GM08714 (cell line): ENCODE measurements around the gene FRMD5.
A peak's percentile ranks its signal among the peaks of the same experiment; 100 is the strongest.

Source experiments
- H3K4me3 ChIP-seq: fragments of 200-500 bp; sonication (Bioruptor generic); 2 replicates; pipeline ENCODE4 v1.5.1; 2014; ENCODE audit warnings: mild to moderate bottlenecking, low read length, inconsistent platforms
- ZNF274 ChIP-seq: IDR thresholded peaks from 2 replicates; pipeline ENCODE4 v1.6.1; 2012; ENCODE audit warnings: mild to moderate bottlenecking, low read depth, low read length

FRMD5 gene

DNA sequence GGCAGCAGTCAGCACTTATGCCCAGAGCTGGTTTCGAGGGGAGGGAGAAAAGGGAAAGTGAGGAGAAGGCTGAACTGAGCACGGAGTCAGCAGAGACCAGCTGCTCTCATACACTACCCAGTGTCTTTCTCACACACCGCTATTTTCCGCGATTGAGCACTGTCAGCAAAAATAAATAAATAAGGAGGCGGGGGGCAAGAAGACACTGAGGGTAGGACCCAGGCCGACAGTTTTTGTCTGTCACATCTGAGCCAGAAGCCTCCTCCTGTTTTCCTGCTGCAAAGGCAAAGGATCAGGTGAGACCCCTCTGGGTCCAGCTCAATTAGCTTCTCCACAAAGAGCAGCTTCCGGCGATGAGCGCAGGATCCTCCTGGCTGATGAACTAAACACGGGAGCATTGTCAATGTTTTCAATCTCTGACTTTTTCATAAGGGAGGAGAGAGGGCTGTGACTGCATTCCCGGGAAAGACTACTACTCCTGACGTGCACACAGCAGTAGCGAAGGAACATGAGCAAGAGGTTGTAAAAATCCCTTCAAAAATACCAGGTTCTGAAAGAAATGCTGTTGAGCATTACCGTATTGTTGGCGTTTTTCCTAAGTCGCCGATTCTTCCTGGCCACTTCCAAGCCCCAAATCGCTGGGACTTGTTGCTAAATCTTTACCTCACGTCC is 1.3 kb downstream of the FRMD5 start:
- no peak for TF ChIP-seq ZNF274
- peak overlapping the region; percentile 47 for H3K4me3 ChIP-seq

DNA sequence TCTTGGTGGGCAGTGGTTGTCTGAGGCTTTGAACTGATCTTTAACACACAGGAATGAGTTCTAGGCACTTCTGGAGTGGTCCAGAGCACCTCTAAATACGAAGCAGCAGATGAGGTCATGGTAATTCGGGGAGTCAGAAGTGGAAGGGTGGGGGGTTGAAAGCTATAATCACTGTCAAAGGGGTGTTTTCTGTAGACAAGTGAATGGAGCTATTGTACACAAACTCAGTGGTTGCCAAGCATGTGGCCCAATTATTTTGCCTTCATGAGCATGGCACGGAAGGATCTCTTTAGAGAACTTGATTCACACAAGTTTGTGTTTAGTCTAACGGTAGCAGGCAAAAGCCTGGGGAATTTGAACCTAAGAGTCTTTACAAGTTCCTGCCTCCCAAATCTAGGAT is 6.3 kb downstream of the FRMD5 start:
- H3K4me3 ChIP-seq: no peak overlapping the region
- TF ChIP-seq ZNF274: no peak

GRCh38 chr15:44186705-44187104 is 8.4 kb downstream of the FRMD5 start:
- no peak for TF ChIP-seq ZNF274
- no peak overlapping the region for H3K4me3 ChIP-seq

DNA sequence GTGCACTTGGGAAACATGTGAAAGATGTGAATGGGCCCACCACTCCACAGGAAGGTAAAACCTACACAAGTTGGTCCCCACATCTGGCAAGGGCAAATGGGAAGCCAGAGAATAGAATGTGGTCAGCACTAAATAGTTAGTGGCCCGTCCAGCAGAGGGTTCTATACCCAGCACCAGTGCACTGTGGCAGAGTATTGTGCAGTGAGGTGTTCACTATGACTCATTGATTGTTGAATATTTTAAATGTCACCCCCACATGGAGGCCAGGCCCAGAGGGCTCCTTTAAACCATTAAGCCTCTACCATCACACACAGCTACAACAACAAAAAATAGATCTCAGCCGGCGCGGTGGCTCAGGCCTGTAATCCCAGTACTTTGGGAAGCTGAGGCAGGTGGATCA is 11.7 kb downstream of the FRMD5 start:
- no peak overlapping the region for H3K4me3 ChIP-seq
- no peak for TF ChIP-seq ZNF274

DNA sequence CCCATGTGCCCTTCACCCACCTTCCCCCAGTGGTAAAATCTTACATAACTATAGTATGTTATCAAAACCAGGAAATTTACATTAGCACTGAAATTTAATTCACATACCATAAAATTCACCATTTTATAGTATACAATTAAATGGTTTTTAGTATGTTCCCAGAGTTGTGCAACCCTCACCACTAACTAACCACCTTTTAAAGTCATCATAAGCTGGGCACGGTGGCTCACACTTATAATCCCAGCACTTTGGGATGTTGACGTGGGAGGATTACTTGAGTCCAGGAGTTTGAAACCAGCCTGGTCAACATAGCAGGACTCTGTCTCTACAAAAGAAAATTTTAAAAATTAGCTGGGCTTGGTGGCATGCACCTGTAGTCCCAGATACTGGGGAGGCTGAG is 13.7 kb downstream of the FRMD5 start:
- no peak for TF ChIP-seq ZNF274
- H3K4me3 ChIP-seq: no peak overlapping the region

DNA sequence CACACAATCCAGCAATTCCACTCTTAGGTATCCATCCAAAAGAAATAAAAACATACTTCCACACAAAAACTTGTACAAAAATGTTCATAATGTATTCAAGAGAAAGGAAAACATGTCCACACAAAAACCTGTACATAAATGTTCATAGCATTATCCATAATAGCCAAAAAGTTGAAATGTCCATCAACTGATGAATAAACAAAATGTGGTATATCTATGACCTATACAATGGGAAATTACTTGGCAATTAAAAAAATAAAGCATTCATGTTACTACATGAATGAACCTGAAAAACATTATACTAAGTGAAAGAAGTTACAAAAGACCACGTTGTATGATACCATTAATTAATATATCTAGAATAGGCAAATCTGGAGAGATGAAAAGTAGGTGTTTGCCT is 17.9 kb downstream of the FRMD5 start:
- H3K4me3 ChIP-seq: no peak overlapping the region

GRCh38 chr15:44173813-44174212 is 21.3 kb downstream of the FRMD5 start:
- H3K4me3 ChIP-seq: no peak overlapping the region
- TF ChIP-seq ZNF274: no peak

More for the DNA sequence above, 17.9 kb downstream of the FRMD5 start:
- TF ChIP-seq ZNF274: no peak

DNA sequence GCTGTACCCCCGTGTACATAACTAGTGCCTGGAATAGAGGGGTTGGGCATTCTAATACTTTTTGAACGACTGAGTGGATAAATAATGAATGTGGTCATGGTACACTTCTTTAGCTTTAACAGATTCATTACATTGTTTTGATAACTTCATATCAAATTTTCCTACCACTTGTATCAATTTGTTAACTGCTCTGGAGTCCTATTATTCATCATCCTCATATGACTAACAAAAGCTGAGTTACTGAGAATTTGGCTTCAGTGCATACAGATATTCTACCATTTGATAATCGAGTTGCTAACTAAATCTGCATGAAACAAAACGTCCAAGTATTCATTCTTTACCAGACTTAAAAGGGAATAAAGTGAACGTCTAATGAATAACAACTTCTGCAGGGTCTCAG is 31.7 kb downstream of the FRMD5 start:
- no peak overlapping the region for H3K4me3 ChIP-seq

DNA sequence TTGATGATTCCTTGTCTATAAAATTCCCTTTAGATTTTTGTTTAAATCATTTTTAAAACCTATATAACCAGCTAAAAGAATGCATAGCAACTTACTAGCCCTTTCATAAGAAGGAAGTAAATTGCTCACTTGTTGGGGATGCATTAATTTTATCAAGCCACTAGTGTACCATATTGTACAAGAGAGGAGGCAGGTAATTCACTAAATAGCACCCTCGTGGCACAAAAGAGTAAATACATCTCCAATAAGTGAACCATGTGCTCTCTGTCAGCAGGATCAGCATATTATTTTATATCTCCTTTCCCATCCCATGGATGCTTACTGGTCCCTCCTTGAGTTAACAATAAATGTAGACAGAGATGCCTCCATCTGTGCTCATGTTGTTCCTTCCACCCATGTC is 34.3 kb downstream of the FRMD5 start:
- H3K4me3 ChIP-seq: no peak overlapping the region
- TF ChIP-seq ZNF274: no peak

More for the DNA sequence above, 31.7 kb downstream of the FRMD5 start:
- TF ChIP-seq ZNF274: no peak

DNA sequence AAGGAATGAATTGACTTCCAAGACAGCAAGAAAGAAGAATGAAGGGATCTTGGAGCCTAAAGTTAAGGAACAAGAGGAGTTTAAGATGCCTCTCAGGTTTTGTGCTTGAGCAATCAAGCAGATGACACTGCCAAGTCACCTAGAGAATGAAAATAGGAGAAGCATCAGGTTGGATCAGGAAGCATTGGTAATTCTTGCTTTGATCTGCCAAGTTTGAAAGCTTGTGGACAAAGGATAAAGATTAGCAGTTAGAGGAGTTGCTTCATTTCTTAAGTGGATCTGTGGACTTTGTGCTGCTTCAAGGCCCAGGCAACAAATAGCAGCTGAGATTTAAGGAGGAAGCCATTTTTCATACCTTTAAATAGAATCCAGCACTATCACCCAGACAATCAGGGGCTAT is 35.6 kb downstream of the FRMD5 start:
- no peak overlapping the region for H3K4me3 ChIP-seq
- TF ChIP-seq ZNF274: no peak

- no peak overlapping the region for H3K4me3 ChIP-seq
- TF ChIP-seq ZNF274: no peak
Measured at GRCh38 chr15:44158111-44158510, 37.0 kb downstream of the FRMD5 start.

DNA sequence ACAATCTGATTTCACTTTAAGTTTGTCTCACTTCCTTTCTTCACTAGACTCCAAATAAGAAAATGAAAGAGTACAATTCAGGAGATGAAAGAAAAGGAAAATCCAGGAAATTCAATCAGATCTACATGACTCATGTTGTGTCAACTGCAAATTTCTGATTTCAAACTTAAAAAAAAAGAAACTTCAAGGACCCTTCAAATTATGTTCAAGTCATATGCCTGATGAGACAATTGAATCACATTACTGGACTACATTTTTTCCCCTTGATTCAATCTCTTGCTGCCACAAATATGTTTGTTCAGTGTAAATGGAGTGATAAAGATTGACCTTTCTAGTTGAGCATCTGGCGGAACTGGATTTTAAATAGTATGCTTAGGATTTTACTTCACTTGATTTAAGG is 37.4 kb downstream of the FRMD5 start:
- no peak overlapping the region for H3K4me3 ChIP-seq
- no peak for TF ChIP-seq ZNF274

GRCh38 chr15:44153352-44153751 is 41.7 kb downstream of the FRMD5 start:
- TF ChIP-seq ZNF274: no peak
- H3K4me3 ChIP-seq: no peak overlapping the region

DNA sequence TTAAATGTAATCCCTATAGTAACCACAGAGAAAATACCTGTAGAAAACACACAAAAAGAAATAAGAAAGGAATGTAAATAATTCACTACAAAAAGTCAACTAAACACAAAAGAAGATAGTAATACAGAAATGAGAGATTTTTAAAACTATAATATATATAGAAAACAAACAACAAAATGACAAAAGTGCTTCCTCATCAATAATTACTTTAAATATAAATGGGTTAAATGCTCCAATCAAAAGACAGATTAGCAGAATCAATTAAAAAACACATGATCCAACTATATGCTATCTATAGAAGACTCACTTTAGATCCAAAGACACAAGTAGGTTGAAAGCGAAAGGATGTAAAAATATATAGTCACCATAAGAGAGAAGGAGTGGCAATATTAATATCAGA is 45.8 kb downstream of the FRMD5 start:
- no peak for TF ChIP-seq ZNF274

GRCh38 chr15:44148580-44148979 is 46.5 kb downstream of the FRMD5 start:
- TF ChIP-seq ZNF274: no peak
- no peak overlapping the region for H3K4me3 ChIP-seq

More for the DNA sequence above, 45.8 kb downstream of the FRMD5 start:
- no peak overlapping the region for H3K4me3 ChIP-seq

GRCh38 chr15:44147636-44148035 is 47.4 kb downstream of the FRMD5 start:
- no peak overlapping the region for H3K4me3 ChIP-seq
- no peak for TF ChIP-seq ZNF274
